D721Med (cell line): ENCODE results near the gene GET3.

ENCODE experiments used
- DNase-seq: peaks from one replicate; pipeline ENCODE4 v3.0.0; 2011; ENCODE audit warnings: low spot score; ENCODE audit not compliant: insufficient read length
- FAIRE-seq: peaks from 2 replicates; lab custom pipeline; 2011; peaks lifted over from hg19 to GRCh38; lab: Jason Lieb, UNC
- CTCF ChIP-seq: IDR thresholded peaks from 2 replicates; pipeline ENCODE4 v1.5.1; 2012; ENCODE audit warnings: mild to moderate bottlenecking, control low read depth; ENCODE audit not compliant: insufficient read depth; ENCODE audit errors: missing control alignments

The GET3 gene

GRCh38 chr19:12763100-12763499 lies 25.8 kb downstream of the GET3 start:
- TF ChIP-seq CTCF = no peak
- FAIRE-seq = no peak
- DNase-seq = no peak

GRCh38 chr19:12764698-12765097 lies 27.4 kb downstream of the GET3 start:
- FAIRE-seq (no peak), DNase-seq (no peak)
- no peak for TF ChIP-seq CTCF

GRCh38 chr19:12766051-12766521 lies 28.8 kb downstream of the GET3 start:
- DNase-seq (no peak), FAIRE-seq (no peak)
- TF ChIP-seq CTCF = peak; percentile 80

- FAIRE-seq = no peak
- DNase-seq = no peak
- TF ChIP-seq CTCF = no peak
Measured at GRCh38 chr19:12767150-12767549, 29.9 kb downstream of the GET3 start.

- TF ChIP-seq CTCF = no peak
- DNase-seq = no peak
- FAIRE-seq = no peak
Measured at GRCh38 chr19:12767666-12768065, 30.4 kb downstream of the GET3 start.

GRCh38 chr19:12769689-12770088 lies 32.4 kb downstream of the GET3 start:
- DNase-seq (peak; percentile 96), FAIRE-seq (no peak)
- TF ChIP-seq CTCF = no peak

GRCh38 chr19:12770922-12771321 lies 33.6 kb downstream of the GET3 start:
- FAIRE-seq (no peak), DNase-seq (no peak)
- TF ChIP-seq CTCF = no peak
